Measurements from ENCODE around the gene SDK1. TPM values are rescaled to one million over a fixed set of nuclear protein-coding genes. Genes with fewer than 3 reads are reported as not detected.

Gene SDK1
- total RNA-seq, 1 experiment from 2014 or later = 9.3 TPM

DNA sequence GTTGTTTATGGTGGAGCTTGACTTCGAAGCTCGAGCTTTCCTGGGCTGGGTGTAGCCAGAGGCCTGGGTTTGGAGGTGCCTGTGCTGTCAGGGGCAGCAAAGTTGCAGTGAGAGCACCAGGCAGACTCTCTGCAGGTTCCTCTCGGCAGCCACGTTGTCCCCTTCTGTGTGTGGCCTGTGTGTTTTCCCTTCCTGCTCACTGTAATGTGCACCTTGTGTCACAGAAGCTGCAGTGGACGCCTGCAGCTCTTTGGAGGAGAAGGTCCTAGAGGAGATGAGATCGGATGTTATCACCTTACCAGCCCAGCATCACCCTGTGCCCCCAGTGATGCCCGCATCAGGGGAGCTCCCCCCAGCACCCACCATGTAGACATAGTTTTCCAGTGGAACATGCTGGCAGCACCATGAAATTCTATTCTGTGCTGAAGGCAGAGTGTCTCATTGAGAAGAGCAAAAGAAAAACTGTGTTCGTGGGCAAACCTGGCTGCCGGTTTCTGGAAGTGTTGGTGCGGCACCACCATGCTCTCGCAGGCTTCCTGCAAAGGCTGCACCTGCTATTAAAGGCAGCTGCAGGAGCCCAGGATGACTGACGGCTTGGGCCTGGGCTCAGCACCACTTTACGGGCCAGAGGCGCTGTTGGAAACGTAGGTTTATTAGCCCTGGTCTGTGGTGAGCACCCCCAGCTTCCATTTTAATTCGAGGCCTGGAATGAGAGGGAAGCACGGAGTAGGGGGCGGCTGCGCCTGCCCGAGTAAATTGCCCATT, 771.3 kb downstream of the SDK1 start:
- CTCF ChIA-PET = interaction anchor here (0.6 to 1.2 kb wide), 3 partner anchors 31 to 92 kb away, joined by 3 read pairs; no protein-coding TSS in a partner anchor
- no peak for ATAC-seq

More for the DNA sequence above, 771.3 kb downstream of the SDK1 start:
- POLR2A ChIA-PET = no interaction called here
- no peak overlapping the region for H3K4me3 Mint-ChIP-seq
- TF ChIP-seq ESRRA (CRISPR knock-in tag; IDR thresholded peaks at IDR 0.05; ENCODE audit: borderline replicate concordance) = no peak
- TF ChIP-seq, protein P1, sequence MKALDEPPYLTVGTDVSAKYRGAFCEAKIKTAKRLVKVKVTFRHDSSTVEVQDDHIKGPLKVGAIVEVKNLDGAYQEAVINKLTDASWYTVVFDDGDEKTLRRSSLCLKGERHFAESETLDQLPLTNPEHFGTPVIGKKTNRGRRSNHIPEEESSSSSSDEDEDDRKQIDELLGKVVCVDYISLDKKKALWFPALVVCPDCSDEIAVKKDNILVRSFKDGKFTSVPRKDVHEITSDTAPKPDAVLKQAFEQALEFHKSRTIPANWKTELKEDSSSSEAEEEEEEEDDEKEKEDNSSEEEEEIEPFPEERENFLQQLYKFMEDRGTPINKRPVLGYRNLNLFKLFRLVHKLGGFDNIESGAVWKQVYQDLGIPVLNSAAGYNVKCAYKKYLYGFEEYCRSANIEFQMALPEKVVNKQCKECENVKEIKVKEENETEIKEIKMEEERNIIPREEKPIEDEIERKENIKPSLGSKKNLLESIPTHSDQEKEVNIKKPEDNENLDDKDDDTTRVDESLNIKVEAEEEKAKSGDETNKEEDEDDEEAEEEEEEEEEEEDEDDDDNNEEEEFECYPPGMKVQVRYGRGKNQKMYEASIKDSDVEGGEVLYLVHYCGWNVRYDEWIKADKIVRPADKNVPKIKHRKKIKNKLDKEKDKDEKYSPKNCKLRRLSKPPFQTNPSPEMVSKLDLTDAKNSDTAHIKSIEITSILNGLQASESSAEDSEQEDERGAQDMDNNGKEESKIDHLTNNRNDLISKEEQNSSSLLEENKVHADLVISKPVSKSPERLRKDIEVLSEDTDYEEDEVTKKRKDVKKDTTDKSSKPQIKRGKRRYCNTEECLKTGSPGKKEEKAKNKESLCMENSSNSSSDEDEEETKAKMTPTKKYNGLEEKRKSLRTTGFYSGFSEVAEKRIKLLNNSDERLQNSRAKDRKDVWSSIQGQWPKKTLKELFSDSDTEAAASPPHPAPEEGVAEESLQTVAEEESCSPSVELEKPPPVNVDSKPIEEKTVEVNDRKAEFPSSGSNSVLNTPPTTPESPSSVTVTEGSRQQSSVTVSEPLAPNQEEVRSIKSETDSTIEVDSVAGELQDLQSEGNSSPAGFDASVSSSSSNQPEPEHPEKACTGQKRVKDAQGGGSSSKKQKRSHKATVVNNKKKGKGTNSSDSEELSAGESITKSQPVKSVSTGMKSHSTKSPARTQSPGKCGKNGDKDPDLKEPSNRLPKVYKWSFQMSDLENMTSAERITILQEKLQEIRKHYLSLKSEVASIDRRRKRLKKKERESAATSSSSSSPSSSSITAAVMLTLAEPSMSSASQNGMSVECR (CRISPR knock-in tag; IDR thresholded peaks at IDR 0.05; ENCODE audit: borderline replicate concordance) = no peak
- TF ChIP-seq, protein P2, sequence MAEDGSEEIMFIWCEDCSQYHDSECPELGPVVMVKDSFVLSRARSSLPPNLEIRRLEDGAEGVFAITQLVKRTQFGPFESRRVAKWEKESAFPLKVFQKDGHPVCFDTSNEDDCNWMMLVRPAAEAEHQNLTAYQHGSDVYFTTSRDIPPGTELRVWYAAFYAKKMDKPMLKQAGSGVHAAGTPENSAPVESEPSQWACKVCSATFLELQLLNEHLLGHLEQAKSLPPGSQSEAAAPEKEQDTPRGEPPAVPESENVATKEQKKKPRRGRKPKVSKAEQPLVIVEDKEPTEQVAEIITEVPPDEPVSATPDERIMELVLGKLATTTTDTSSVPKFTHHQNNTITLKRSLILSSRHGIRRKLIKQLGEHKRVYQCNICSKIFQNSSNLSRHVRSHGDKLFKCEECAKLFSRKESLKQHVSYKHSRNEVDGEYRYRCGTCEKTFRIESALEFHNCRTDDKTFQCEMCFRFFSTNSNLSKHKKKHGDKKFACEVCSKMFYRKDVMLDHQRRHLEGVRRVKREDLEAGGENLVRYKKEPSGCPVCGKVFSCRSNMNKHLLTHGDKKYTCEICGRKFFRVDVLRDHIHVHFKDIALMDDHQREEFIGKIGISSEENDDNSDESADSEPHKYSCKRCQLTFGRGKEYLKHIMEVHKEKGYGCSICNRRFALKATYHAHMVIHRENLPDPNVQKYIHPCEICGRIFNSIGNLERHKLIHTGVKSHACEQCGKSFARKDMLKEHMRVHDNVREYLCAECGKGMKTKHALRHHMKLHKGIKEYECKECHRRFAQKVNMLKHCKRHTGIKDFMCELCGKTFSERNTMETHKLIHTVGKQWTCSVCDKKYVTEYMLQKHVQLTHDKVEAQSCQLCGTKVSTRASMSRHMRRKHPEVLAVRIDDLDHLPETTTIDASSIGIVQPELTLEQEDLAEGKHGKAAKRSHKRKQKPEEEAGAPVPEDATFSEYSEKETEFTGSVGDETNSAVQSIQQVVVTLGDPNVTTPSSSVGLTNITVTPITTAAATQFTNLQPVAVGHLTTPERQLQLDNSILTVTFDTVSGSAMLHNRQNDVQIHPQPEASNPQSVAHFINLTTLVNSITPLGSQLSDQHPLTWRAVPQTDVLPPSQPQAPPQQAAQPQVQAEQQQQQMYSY (CRISPR knock-in tag; IDR thresholded peaks at IDR 0.05) = no peak
- TF ChIP-seq, protein P3, sequence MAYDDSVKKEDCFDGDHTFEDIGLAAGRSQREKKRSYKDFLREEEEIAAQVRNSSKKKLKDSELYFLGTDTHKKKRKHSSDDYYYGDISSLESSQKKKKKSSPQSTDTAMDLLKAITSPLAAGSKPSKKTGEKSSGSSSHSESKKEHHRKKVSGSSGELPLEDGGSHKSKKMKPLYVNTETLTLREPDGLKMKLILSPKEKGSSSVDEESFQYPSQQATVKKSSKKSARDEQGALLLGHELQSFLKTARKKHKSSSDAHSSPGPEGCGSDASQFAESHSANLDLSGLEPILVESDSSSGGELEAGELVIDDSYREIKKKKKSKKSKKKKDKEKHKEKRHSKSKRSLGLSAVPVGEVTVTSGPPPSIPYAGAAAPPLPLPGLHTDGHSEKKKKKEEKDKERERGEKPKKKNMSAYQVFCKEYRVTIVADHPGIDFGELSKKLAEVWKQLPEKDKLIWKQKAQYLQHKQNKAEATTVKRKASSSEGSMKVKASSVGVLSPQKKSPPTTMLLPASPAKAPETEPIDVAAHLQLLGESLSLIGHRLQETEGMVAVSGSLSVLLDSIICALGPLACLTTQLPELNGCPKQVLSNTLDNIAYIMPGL (CRISPR knock-in tag; IDR thresholded peaks at IDR 0.05) = no peak
- no peak for TF ChIP-seq NR3C1 (CRISPR knock-in tag; conservative IDR thresholded peaks at IDR 0.05; ENCODE audit: low read depth)
- TF ChIP-seq, protein P4, sequence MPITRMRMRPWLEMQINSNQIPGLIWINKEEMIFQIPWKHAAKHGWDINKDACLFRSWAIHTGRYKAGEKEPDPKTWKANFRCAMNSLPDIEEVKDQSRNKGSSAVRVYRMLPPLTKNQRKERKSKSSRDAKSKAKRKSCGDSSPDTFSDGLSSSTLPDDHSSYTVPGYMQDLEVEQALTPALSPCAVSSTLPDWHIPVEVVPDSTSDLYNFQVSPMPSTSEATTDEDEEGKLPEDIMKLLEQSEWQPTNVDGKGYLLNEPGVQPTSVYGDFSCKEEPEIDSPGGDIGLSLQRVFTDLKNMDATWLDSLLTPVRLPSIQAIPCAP (CRISPR knock-in tag; IDR thresholded peaks at IDR 0.05) = no peak
- TF ChIP-seq, protein P5, sequence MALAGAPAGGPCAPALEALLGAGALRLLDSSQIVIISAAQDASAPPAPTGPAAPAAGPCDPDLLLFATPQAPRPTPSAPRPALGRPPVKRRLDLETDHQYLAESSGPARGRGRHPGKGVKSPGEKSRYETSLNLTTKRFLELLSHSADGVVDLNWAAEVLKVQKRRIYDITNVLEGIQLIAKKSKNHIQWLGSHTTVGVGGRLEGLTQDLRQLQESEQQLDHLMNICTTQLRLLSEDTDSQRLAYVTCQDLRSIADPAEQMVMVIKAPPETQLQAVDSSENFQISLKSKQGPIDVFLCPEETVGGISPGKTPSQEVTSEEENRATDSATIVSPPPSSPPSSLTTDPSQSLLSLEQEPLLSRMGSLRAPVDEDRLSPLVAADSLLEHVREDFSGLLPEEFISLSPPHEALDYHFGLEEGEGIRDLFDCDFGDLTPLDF (CRISPR knock-in tag; IDR thresholded peaks at IDR 0.05) = no peak
- TF ChIP-seq ZNF232 (CRISPR knock-in tag; IDR thresholded peaks at IDR 0.05) = no peak
- no peak for DNase-seq (ENCODE audit: low spot score)
- peaks cover 6% of the 10 kb centered on the region for H3K9me3 Mint-ChIP-seq
- no peaks in the 10 kb centered on the region; the same call in 1 of the 2 replicates for H3K27me3 Mint-ChIP-seq (ENCODE audit: low read depth)
- H3K4me1 Mint-ChIP-seq = peaks cover 18% of the 10 kb centered on the region
- H3K27ac Mint-ChIP-seq = peak overlapping the region; percentile 70; the same call in 1 of the 2 replicates
- peaks cover 10% of the 10 kb centered on the region for H3K36me3 Mint-ChIP-seq

Measured in WTC11 (cell line).